ENCODE results near the gene RPH3AL.

Gene RPH3AL, protein sequence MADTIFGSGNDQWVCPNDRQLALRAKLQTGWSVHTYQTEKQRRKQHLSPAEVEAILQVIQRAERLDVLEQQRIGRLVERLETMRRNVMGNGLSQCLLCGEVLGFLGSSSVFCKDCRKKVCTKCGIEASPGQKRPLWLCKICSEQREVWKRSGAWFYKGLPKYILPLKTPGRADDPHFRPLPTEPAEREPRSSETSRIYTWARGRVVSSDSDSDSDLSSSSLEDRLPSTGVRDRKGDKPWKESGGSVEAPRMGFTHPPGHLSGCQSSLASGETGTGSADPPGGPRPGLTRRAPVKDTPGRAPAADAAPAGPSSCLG

DNA sequence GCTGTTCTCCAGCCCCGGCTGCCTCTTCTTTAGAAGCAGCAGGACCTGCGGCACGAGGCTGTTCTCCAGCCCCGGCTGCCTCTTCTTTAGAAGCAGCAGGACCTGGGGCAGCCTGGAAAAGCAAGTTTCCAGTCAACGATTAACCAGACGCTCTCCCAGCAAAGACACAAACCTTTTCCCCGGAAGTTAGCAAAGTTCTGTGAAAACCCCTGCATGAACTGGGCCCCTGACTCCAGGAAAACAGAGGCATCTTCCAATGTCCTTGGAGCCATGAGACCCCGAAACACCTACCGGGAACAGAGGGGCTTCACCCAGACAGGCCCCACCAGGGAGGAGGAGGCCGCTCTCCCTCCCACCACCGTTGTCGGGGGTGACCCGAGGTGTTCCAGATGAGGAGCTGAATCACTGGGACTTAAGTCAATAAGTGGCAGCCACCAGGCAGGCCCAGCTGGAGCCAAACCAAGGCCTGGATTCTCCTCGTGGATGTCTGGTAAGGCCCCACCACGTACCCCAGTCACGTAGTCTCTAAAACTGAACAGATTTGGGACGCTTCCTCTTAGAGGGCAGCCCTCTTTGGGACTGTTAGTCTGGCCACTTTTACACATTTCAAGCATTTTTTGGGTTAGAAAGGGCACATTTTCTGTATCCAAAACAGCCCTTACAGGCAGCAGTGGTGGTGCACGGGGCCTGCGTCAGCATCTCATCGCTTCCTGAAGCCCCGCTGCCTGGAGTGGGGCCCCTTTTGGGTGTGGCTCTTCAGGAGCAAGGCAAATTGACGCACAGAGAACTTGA, at the start of gene RPH3AL:
Gene RPH3AL, minus strand, starts transcription at position 387 of the 792 bp plus-strand sequence. CDS start 25,264 bp downstream, outside the sequence.
- DNase-seq (ENCODE audit: insufficient read length, low spot score): no peak
- no peak for FAIRE-seq

DNA sequence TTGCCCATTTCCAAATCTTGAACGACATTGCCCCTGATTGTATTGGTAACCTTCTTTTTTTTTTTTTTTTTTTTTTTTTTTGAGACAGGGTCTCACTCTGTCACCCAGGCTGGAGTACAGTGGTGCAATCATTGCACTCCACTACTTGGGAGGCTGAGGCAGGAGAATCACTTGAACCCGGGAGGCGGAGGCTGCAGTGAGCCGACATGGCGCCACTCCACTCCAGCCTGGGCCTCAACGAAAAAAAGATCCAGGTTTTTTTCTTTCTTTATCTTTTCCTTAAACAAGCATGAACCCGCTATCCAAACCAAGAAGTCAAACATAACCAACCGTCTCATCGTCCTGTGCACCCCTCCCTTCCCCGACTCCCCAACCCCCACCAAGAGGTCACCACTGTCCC, 47.6 kb upstream of the RPH3AL start:
- FAIRE-seq: no peak

DNA sequence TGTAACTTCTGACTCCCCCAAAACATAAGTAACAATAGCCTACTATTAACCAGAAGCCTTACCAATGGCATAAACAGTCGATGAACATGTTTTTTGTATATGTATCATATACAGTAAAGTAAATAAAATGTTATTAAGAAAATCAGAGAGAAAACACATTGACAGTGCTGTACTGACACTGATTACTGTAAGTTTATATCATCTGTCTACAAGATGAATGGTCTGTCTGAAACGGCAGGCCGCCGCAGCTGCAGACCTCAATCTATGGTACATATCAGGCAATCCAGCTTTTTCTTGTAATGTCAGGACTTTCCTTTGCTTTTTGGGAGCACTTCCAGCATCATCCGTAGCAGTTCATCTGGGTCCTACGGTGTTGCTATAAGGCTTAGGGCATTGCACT, 44.2 kb upstream of the RPH3AL start:
- FAIRE-seq: peak; percentile 16
- DNase-seq (ENCODE audit: insufficient read length, low spot score): no peak

More for the DNA sequence above, 47.6 kb upstream of the RPH3AL start:
- no peak for DNase-seq (ENCODE audit: insufficient read length, low spot score)

DNA sequence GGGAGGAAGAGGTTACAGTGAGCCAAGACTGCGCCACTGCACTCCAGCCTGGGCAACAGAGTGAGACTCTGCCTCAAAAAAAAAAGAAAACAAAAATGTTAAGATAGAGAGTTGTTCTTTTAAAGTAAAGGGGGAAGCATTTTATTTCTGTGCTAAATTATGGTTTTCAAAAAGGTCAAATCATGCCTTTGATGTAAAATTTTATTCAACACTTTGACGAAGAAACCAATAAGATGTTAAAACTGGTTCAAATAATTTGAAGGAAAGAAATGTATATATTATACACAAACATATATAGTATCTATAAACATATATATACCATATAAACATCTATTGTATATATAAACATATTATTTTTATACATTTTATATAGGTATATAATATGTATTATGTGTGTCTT, 43.4 kb upstream of the RPH3AL start:
- no peak for FAIRE-seq

DNA sequence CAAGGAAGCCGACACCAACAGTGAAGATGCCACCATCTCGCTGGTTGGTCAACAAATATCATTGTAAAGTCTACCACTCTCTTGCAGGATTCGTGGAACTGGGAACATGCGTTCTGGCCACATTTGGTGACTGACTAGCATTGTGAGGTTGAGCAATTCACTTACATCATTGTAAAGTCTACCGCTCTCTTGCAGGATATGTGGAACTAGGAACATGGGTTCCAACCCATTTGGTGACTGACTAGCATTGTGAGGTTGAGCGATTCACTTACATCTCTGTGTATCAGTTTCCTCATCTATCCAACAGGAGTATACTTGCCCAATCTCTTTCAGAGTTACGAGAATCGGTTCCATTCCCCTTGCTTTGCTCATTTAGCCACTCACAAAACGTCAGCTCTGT, 42.6 kb upstream of the RPH3AL start:
- DNase-seq (ENCODE audit: insufficient read length, low spot score) (no peak), FAIRE-seq (peak; percentile 54)

More for the DNA sequence above, 43.4 kb upstream of the RPH3AL start:
- DNase-seq (ENCODE audit: insufficient read length, low spot score): no peak

DNA sequence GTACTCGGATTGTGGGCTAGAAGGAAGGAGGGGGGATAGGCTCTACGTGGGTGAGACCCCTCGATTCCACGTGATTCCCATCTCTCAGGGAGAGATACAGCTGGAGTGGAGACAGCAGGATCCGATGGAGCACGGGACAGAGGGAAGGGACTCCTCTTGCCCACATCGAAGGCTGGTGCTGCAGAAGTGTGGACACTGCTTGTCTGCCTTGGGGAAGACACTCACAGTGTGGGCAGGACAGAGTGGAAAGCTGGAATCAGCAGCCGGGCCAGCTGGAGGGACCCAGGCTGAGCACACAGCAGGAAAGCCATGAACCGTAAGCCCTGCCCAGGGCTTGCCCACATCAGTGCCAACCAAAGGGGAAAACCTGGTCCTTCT, 42.1 kb upstream of the RPH3AL start:
- DNase-seq (ENCODE audit: insufficient read length, low spot score) (no peak), FAIRE-seq (no peak)

DNA sequence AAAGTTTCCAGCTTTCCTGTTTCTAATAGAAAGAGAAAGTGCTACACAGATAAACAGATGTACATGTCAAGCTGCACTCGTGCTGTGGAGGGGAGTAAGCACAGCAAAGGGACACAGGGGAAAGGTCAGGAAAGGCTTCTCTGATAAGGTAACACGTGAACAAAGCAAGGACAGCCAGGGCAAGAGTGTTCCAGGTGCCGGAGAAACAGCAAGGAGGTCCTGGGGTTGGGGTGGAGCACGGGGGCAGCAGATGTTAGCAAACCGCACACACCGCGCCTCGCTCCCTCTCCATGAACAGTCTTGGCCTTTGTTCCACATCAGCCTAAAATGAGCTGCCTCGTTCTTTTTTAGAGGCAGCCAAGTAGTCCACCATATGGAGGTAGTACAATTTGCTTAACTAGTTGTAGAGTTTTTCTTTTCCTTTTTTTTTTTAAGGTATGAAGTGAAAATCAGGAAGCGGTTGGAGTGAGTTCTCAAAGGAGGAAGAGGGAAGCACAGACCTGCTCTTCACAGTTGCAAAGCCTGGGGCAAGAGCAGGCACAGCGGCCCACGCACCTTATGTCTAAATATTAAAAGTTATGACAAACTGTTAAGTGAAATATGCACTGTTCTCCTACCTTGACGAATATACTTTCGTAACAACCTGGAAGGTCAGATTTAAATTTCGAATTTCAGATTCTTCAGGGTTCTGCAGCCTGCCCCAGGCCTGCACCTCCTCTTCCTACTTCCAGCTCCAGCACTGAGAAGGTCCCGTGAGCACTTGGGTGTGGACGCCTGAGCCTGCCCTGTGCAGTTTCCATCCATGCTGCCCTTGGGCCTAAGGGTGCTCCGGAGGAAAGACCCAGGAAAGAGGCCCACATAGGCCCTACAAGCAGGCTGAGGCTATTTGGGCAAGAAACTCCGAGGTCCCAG, 41.5 kb upstream of the RPH3AL start:
- DNase-seq (ENCODE audit: insufficient read length, low spot score) (no peak), FAIRE-seq (no peak)

DNA sequence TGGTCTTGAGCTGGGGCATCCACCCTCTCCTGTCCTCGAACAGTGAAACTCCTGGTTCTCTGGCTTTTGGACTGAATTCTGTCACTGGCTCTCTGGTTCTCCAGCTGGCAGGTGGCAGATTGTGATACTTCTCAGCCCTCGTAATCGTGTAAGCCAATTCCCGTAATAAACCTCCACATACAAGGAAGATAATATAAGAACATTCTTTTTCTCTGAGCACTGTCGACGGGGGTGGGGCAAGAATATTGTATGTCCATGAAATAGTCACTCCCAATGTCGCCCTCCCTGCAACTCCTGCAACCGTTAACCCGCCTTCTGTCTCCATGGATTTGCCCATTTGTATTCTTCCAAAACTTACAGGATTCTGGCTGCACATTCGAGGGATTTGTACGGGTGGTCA, 39.2 kb upstream of the RPH3AL start:
- FAIRE-seq (no peak), DNase-seq (ENCODE audit: insufficient read length, low spot score) (no peak)

DNA sequence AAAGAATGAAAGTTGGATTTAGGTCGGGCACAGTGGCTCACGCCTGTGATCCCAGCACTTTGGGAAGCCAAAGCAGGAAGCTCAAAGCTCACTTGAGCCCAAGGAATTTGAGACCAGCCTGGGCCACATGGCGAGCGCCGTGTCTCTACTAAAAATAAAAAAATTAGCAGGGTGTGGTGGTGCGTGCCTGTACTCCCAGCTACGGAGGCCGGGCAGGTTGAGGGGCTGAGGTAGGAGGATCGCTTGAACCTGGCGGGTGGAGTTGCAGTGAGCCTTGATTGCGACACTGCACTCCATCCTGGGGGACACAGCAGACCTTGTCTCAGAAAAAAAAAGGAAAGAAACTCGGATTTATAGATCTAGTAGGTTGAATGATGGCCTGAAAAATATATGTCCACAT, 37.4 kb upstream of the RPH3AL start:
- FAIRE-seq: no peak
- DNase-seq (ENCODE audit: insufficient read length, low spot score): no peak

DNA sequence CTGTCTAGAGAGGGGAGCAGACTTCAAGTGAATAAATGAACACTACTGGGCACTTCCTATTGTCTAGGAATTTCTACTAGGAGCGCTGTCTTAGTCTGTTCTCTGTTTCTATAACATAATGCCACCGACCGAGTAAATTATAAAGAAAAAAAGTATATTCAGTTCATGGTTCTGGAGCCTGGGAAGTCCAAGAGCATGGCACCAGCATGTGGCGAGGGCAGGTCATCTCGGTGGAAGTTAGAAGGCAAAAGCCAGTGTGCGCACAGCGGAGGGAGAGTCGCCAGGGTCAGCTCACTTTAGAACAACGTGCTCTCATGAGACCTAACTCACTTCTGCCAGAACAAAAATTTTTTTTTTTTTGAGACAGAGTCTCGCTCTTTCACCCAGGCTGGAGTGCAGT, 35.5 kb upstream of the RPH3AL start:
- DNase-seq (ENCODE audit: insufficient read length, low spot score): no peak
- FAIRE-seq: no peak

DNA sequence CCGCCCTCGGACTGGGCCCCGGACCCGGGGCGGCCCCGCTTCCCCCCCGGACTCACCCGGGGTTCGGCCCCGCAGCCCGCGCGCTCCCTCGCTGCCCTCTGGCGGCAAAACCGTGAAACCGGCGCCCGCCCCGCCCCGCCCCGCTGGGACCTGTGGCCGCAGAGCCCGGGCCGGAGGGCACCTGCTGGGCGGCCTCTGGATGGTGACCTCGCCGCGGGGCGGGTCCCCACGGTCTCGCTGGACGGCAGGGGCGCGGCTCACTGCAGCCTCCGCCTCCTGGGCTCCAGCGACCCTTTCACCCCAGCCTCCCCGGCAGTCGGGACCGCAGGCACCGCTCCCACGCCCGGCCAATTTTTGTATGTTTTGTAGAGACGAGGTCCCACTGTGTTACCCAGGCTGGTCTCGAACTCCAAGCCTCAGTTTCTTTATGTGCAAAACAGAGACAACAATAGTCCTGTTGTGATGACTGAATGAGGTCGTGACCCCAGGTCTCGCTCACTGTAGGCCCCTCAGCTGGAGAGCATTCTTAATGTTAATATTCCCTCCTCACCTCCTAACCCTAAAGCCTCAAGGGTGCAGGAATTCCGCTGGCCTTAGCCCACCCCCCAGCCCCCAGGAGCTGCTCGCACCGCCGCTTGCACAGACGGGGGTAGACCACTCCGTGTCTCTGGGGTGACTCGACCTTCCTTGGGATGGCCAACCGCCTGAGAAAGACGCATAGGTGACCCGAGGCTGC, 33.7 kb upstream of the RPH3AL start:
- FAIRE-seq (peak; percentile 55), DNase-seq (ENCODE audit: insufficient read length, low spot score) (peak; percentile 90)

DNA sequence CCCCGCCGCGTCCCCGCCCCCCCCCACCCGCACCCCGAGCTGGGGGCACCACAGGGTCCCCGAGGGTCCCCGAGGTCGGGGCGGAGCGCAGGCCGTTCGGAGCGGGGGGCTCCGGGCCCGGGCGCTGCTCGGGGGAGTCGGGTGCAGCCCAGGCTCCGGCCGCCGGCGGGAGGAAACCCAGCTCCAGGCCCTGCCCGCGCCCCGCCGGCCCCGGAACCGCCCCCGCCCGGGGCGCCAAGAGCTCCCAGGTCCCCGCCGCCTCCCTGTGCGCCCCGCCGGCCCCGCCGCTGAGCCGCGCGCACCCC, 33.2 kb upstream of the RPH3AL start:
- no peak for FAIRE-seq
- no peak for DNase-seq (ENCODE audit: insufficient read length, low spot score)

DNA sequence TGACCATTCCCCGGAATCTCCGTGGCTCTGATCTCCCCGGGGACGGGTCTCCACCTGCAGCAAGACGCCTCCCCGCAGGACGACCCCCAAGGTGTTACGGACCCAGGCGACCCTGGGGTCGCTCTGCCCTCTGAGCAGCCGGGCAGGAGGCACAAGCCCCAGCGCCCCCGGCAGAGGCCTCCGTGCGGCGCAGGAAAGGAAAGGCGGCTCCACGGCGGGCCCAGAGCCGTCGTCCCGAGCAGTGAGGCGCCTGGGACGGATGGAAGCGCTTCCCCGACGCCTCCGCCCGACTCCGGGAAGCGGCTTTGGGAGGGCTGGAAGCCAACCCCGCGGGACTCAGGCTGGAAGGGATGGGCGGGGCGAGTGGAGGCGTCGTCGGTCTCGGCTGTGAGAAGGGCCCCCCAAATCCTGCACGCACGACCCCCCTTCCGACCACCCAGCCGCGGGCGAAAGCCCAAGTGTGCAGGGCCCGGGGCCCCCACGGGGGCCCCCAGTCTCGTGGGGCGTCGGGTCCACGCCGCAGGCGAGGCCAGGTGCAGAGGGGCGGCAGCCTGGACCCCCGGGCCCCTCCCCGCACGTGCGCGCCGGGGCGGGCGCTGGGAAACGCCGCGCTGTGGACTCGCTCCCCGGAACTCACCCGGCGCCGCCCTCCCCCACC, 32.7 kb upstream of the RPH3AL start:
- DNase-seq (ENCODE audit: insufficient read length, low spot score) (no peak), FAIRE-seq (no peak)

DNA sequence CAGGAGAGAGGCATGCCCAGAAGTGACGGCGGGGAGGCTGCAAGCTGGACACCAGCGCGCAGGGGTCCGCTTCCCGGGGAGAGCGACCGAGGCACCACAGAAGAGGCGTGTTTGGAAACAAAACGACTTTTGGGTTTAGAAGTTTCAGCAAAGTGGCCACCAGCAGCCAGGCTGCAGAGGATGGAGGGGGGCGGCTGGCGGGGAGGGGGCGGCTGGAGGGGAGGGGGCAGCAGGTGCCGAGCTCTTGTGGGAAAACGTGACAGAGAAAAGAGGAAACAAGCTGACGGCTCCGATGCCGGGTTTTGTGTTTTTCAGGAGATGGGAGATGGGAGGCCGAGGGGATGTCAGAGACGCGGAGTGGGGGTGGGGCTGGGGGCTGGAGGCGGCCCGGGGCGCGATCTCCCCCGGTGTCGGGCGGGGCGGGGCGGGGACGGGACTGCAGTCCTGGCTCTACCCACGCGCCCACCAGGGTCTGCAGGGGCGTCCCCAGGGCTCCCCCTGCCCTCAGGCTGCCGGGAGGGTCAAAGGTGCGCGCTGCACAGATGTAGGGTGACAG, 32.1 kb upstream of the RPH3AL start:
- DNase-seq (ENCODE audit: insufficient read length, low spot score) (no peak), FAIRE-seq (no peak)

DNA sequence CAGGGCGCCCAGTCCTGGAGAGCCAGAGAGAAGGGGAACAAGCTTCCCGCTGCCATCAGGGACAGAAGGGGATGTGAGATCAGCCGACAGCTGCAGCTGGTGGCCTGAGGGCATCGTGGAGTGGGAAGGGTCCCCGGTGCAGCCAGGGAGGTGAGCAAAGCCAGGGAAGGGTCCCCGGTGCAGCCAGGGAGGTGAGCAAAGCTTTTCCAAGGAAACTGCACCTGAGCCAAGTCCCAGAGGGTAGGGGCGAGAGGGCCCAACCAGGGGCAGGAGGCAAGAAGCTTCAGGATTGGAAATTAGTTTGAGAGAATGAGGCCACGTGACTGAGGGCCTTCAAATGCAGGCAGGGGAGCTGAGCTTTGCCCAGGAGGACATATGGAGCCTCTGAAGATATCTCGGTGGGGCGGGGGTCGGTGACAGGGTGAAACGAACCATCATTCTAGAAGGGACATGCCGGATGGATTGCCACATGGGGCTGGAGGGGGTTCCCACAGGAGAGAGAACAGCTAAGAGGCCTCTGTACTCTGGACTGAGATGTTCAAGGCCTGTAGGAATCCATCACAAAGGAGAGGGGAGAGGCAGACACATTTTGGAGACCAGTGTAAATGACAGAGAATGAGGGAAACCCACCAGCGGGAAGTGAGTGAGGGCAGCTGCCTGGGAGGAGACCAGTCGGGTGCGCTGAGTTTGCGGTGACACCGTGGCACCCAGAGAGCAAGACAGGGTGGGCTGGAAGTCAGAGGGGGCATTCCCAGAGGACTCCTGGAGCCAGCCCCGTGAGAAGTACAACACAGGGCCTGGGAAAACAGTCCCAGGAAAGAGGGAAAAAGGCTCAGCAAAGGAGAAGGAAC, 31.4 kb upstream of the RPH3AL start:
- no peak for DNase-seq (ENCODE audit: insufficient read length, low spot score)
- no peak for FAIRE-seq

DNA sequence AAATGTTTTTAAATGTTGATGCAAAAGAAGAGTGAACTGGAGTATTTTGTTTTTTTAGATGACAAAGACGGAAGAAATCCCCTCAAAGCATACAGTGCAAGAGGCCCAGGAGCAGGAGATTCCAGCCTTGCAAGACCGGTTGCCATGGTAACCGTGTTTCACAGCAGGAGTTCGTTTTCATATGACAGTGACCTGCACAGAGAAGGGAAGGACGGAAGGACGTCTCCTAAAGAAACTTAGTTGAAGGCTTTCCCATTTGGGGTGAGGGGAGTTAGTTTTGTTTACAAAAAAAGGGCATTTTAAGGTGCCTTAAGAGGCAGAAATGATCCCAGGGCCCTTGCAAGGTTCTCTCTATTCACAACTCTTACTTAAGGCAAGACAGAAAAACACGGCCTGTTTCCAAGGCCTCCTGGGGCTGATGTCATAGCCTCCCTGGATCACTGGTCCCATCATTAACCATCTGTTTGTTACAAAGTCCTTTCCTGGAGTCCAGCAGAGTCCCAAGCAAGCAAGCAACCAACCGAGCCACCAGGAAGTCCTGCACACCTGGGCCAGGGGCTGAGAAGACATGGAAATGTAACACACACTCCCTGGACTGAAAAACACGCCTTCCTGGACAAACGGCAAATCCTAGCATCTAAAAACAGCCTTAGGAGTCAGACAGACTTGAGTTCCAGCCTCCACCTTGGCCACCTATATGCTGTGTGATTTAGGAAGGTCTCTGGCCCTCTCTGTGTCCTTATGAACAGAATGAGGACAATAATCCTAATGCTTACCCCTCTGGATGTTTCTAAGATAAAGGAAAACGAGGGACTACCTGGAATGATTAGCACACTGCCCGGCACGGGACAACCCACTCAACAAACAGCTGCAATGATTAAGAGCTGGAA, 30.3 kb upstream of the RPH3AL start:
- DNase-seq (ENCODE audit: insufficient read length, low spot score) (no peak), FAIRE-seq (no peak)

DNA sequence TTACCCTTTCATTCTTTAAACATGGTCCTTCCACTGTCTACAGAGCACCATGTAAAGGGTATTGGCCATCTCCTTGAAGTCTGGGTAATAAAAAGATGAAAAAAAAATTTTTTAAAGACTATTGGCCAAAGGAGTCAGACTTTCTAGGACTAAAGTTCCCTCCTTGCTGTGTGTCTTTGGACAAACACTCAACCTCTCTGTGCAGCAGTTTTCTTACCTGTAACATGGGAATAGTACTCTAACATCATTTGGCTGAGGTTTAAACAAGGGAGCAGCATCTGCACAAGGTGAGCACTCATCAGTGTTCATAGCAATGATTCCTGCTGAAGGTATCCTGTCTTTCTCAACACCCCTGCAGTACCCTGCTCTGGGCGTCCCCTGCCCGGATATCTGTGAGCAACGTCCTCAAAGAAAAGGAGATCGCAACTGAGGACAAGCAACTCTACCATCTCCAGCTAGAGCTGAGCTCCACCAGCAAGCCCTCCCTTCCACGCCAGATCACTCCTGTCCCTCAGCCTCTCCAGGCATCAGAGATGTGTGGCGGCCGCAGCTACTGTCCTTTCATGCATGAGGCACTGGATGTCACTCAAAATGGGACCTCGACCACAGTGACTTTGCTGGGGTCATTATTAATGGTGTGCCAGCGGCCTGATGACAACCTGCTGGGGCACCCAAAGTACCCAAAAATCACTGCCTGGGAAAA, 29.5 kb upstream of the RPH3AL start:
- no peak for FAIRE-seq
- no peak for DNase-seq (ENCODE audit: insufficient read length, low spot score)

All from HTR-8/SVneo (cell line).